Heart left ventricle (tissue), 16 donors: ENCODE measurements around the gene GOLGA1. TPM values are rescaled to one million over a fixed set of nuclear protein-coding genes. Genes with fewer than 3 reads are reported as not detected.

Experiments
- ATAC-seq, 4 donors: fragments of 200-7000 bp; cut with Tn5 transposase; one replicate each; pipeline ENCODE4 v1.9.1; 2020 to 2022; ENCODE audit warnings: moderate library complexity in 4 of 4, mild to moderate bottlenecking in 3 of 4, moderate number of reproducible peaks in 1 of 4
- DNase-seq, 5 donors: peaks; one replicate each; pipeline ENCODE4 v3.0.0-alpha.2; 2020
- H3K27ac ChIP-seq, 12 donors: fragments of 200-600 bp; sonication (generic) in 4 of 12; one replicate each; pipeline versions ENCODE4 v1.5.0 to v1.8.0; 2016 to 2022; ENCODE audit warnings: mild to moderate bottlenecking in 2 of 12
- H3K27me3 ChIP-seq, 9 donors: fragments of 200-600 bp; sonication (generic) in 2 of 9; one replicate each; pipeline versions ENCODE4 v1.5.1 to v1.8.0; 2016 to 2022; ENCODE audit warnings: mild to moderate bottlenecking in 3 of 9
- H3K36me3 ChIP-seq, 9 donors: fragments of 200-600 bp; sonication (generic) in 2 of 9; one replicate each; pipeline versions ENCODE4 v1.5.0 to v1.8.0; 2018 to 2022; ENCODE audit warnings: mild to moderate bottlenecking in 2 of 9
- H3K4me1 ChIP-seq, 12 donors: fragments of 200-600 bp; sonication (generic) in 4 of 12; one replicate each; pipeline versions ENCODE4 v1.5.0 to v1.8.0; 2016 to 2022; ENCODE audit warnings: mild to moderate bottlenecking in 3 of 12
- H3K4me3 ChIP-seq, 12 donors: fragments of 200-600 bp; sonication (generic) in 4 of 12; one replicate each; pipeline versions ENCODE4 v1.5.0 to v1.8.0; 2017 to 2022; ENCODE audit warnings: mild to moderate bottlenecking in 9 of 12, moderate library complexity in 4 of 12
- H3K9me3 ChIP-seq, 12 donors: fragments of 200-600 bp; sonication (generic) in 4 of 12; one replicate each; pipeline versions ENCODE4 v1.5.0 to v1.8.0; 2016 to 2022; ENCODE audit warnings: mild to moderate bottlenecking in 1 of 12
- CTCF ChIP-seq, 12 donors: fragments of 200-600 bp; sonication (generic) in 4 of 12; IDR thresholded peaks; one replicate each; pipeline versions ENCODE4 v1.5.0 to v1.8.0; 2018 to 2022; ENCODE audit warnings: antibody characterized with exemption in 12 of 12, mild to moderate bottlenecking in 5 of 12
- POLR2A ChIP-seq, 2 donors: fragments of 450-650 bp; IDR thresholded peaks; one replicate each; pipeline ENCODE4 v1.6.1; 2017; ENCODE audit warnings: antibody characterized with exemption in 2 of 2, mild to moderate bottlenecking in 2 of 2, moderate library complexity in 2 of 2
- WGBS, 4 donors: extraction: QIAGEN DNeasy Blood & Tissue Kit in 2 of 4; methylation state at CpG; one replicate each; pipeline versions ENCODE4 v1.1.5 to v1.1.7; 2013 to 2018; 5-methylcytosine and 5-hydroxymethylcytosine counted together
- intact Hi-C, 10 donors: fragments of 100-400 bp; cut with DNase I; formaldehyde crosslinking; loops; one replicate each; pipeline versions ENCODE4 v1.11.1 to v1.14.2; 2022
- polyA plus RNA-seq, 2 donors: library from polyadenylated mRNA; stranded (reverse); fragments of 200-250 nt; gene quantifications; one replicate each; pipeline ENCODE4 v1.2.3, GENCODE V29; 2013
- total RNA-seq, 9 donors: library from RNA; depleted of rRNA in 2 of 9; stranded (reverse); fragments of >200 nt in 2 of 9; fragmentation: NEBNext Ultra II Directional in 3 of 9; extraction: Animal tissue kit (Norgen Biotek cat#: 25700) in 3 of 9; gene quantifications; one replicate each; pipeline versions ENCODE4 v1.1.0 to v1.2.4, GENCODE V29; 2016 to 2023
- donor health status: ischemic (EF 13 %, LVEDD 7.1; RV severe dilation, severe dysfunction).
- donor health status: healthy with polysubstance abuse.
- donor health status: DM: no; HTN: yes; CAD: no.
- donor health status: DM: no; HTN: no; CAD: no.
- donor health status: ischemic (EF 25% LVEDD 6.9; RV normal size, moderate dysfunction).
- donor health status: ischemic (EF 25% LVEDD 5.7; RV mildly dilated, moderate dysfunction).
- donor health status: healthy.
- donor health status: DM: yes; HTN: yes; CAD: no.
- donor health status: ischemic (EF 35%, LVEDD 5.7; RV mildly dilated, moderate dysfunction).
- donor health status: nonischemic (EF 11% LVEDD 7.7; RV severe dilation, severe dysfunction).
- donor health status: DM: yes; HTN: yes; CAD: no.
- donor health status: PGD.
- donor health status: ischemic (EF 29% LVEDD 5.4; RV normal size, mild dysfunction).
- donor health status: nonischemic (EF 23%, LVEDD 6.1; RV moderate dilation, normal function).

GOLGA1 gene
- total and polyA plus RNA-seq, 11 donors: 5.8 to 22.9 (median 15.4) TPM

GRCh38 chr9:124868511-124869465 is 72.1 kb downstream of the GOLGA1 start:
- H3K27ac ChIP-seq: peak overlapping the region; percentile 70 to 98 (median 94)
- peaks cover 17 to 53% (median 47%) of the 10 kb centered on the region in 12 donors for H3K4me1 ChIP-seq
- H3K27me3 ChIP-seq: no peaks in the 10 kb centered on the region
- H3K4me3 ChIP-seq: peak overlapping the region; percentile 69 to 99 (median 88)
- TF ChIP-seq POLR2A (IDR thresholded peaks at IDR 0.05) (peak; percentile 81 to 91), CTCF (IDR thresholded peaks at IDR 0.05) (peak in 2 of 12 donors; percentile 3 to 10)
- DNase-seq (peak; percentile 90 to 94 (median 91)), ATAC-seq (peak; percentile 73 to 93 (median 90))
- 0% methylated on average over 60 to 101 of the region's 101 CpGs for WGBS, 4 donors
- no peaks in the 10 kb centered on the region for H3K9me3 ChIP-seq
- H3K36me3 ChIP-seq: peaks cover 0 to 19% (median 4%) of the 10 kb centered on the region in 9 donors
- intact Hi-C loops: loop anchor here in 3 of 10 donors (5.0 to 10.0 kb wide), 4 partner anchors 274 to 454 kb away; partner anchors contain the start of genes SCAI (in 2 of the 3) and PSMB7 (in 1 of the 3)

GRCh38 chr9:124863371-124863871 is 77.5 kb downstream of the GOLGA1 start:
- H3K9me3 ChIP-seq: no peaks in the 10 kb centered on the region
- H3K27ac ChIP-seq: peak overlapping the region; percentile 48 to 95 (median 92)
- peak; percentile 23 to 47 (median 35) for ATAC-seq
- H3K4me1 ChIP-seq: peaks cover 0 to 51% (median 39%) of the 10 kb centered on the region in 12 donors
- H3K36me3 ChIP-seq: peaks cover 0 to 26% (median 23%) of the 10 kb centered on the region in 9 donors
- TF ChIP-seq POLR2A (IDR thresholded peaks at IDR 0.05) (no peak), CTCF (IDR thresholded peaks at IDR 0.05) (no peak)
- H3K4me3 ChIP-seq: peak overlapping the region in 1 of 12 donors; percentile 14
- no peak for DNase-seq
- 41 to 50% (median 43%) methylated on average over 7 of the region's 7 CpGs for WGBS, 4 donors
- intact Hi-C loops: loop anchor here in 4 of 10 donors (5.0 to 10.0 kb wide), 5 partner anchors 279 to 449 kb away; partner anchors contain the start of genes SCAI (in 2 of the 4) and PSMB7 (in 1 of the 4)
- H3K27me3 ChIP-seq: no peaks in the 10 kb centered on the region

GRCh38 chr9:124861342-124862229 is 79.3 kb downstream of the GOLGA1 start, which contains the start of the genes ARPC5L and RPL35:
TSS of gene ARPC5L (plus strand) at chr9:124862130. CDS start at chr9:124869291, 7,161 bp downstream.
TSS of gene RPL35 (minus strand) at chr9:124861957. CDS start at chr9:124861912, 45 bp downstream.
- H3K27me3 ChIP-seq: no peaks in the 10 kb centered on the region
- DNase-seq (peak; percentile 96 to 98 (median 96)), ATAC-seq (peak; percentile 95 to 97 (median 96))
- peak within 1 kb of the TSS; percentile 71 to 98 (median 84) for H3K4me3 ChIP-seq
- WGBS, 4 donors: 0 to 1% (median 1%) methylated on average over 37 to 92 of the region's 92 CpGs
- peaks cover 0 to 42% (median 32%) of the 10 kb centered on the region in 12 donors for H3K4me1 ChIP-seq
- peak within 1 kb of the TSS; percentile 81 to 95 (median 92) for H3K27ac ChIP-seq
- TF ChIP-seq CTCF (IDR thresholded peaks at IDR 0.05) (peak in 7 of 12 donors; percentile 10 to 45 (median 23)), POLR2A (IDR thresholded peaks at IDR 0.05) (peak in 1 of 2 donors; percentile 93)
- H3K36me3 ChIP-seq: peaks cover 0 to 45% (median 41%) of the 10 kb centered on the region in 9 donors
- intact Hi-C loops: loop anchor here in 5 of 10 donors (2.0 to 10.0 kb wide), 6 partner anchors 91 to 447 kb away; partner anchors contain the start of genes SCAI (in 2 of the 5), NR6A1 (in 1 of the 5) and PSMB7 (in 1 of the 5)
- no peaks in the 10 kb centered on the region for H3K9me3 ChIP-seq
